Stimulated activated CD4-positive, alpha-beta T cell treated with anti-CD3 and anti-CD28 coated beads, Interleukin-15, amount 100 ng/mL, for 1 hour (primary cell): Measurements from ENCODE around the gene DKC1.

Experiments used
- DNase-seq, 2 donors: peaks; one replicate each; pipeline ENCODE4 v3.0.0-alpha.2; 2020; ENCODE audit warnings: low read depth in 1 of 2, low spot score in 1 of 2

The DKC1 gene

GRCh38 chrX:154737136-154737535, 25.5 kb upstream of the DKC1 start:
- no peak for DNase-seq

- DNase-seq: no peak
Measured at GRCh38 chrX:154738011-154738738, 24.5 kb upstream of the DKC1 start.

GRCh38 chrX:154739952-154740465, 22.7 kb upstream of the DKC1 start:
- no peak for DNase-seq

- DNase-seq: no peak
Measured at GRCh38 chrX:154742613-154743012, 20.1 kb upstream of the DKC1 start.

GRCh38 chrX:154748712-154749339, 13.8 kb upstream of the DKC1 start:
- no peak for DNase-seq

- DNase-seq: no peak
Measured at GRCh38 chrX:154749856-154750255, 12.8 kb upstream of the DKC1 start.

GRCh38 chrX:154750301-154751202, 12.1 kb upstream of the DKC1 start, which contains the start of gene GAB3:
Gene GAB3 (minus strand): TSS chrX:154751077. CDS start chrX:154751025, 52 bp downstream.
- DNase-seq: no peak

GRCh38 chrX:154751203-154751668, 11.4 kb upstream of the DKC1 start:
- DNase-seq: no peak

- no peak for DNase-seq
Measured at GRCh38 chrX:154751669-154752271, 10.9 kb upstream of the DKC1 start.

GRCh38 chrX:154758696-154759095, 4.0 kb upstream of the DKC1 start:
- no peak for DNase-seq

- no peak for DNase-seq
Measured at GRCh38 chrX:154761977-154762536, 607 bp upstream of the DKC1 start.

GRCh38 chrX:154774622-154775021, 12.0 kb downstream of the DKC1 start:
- no peak for DNase-seq

- DNase-seq: no peak
Measured at GRCh38 chrX:154775419-154776349, 13.0 kb downstream of the DKC1 start.

GRCh38 chrX:154776753-154777152, 14.1 kb downstream of the DKC1 start:
- no peak for DNase-seq

- no peak for DNase-seq
Measured at GRCh38 chrX:154779261-154779660, 16.6 kb downstream of the DKC1 start.

GRCh38 chrX:154780968-154781367, 18.3 kb downstream of the DKC1 start:
- DNase-seq: no peak

- DNase-seq: no peak
Measured at GRCh38 chrX:154784149-154784995, 21.7 kb downstream of the DKC1 start.

- DNase-seq: no peak
Measured at GRCh38 chrX:154785716-154786115, 23.1 kb downstream of the DKC1 start.

GRCh38 chrX:154791467-154791866, 28.8 kb downstream of the DKC1 start:
- no peak for DNase-seq
